ENCODE measurements around the gene CEP112.
"Not testable (repeated sequence)": the region's sequence is repeated elsewhere in the genome, so short reads cannot be mapped to it uniquely, and the experiment has no call there.

CEP112 gene

DNA sequence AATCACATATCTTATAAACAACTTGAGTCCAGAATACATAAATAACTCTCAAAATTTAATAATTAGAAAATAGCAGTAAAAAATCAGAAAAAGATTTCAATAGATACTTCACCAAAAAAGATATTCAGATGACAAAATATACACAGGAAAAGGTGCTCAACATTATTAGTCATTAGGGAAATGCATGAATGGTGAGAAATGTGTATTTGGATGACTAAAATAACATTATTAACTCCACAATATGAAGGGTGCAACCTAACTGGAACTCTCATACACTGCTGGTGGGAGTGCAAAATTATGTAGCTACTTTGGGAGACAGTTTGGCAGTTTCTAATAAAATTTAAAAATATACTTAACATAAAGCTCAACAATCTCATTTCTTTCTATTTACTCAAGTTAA is 368.2 kb downstream of the CEP112 start:
- peaks cover 4% of the 10 kb centered on the region for H3K9me3 Mint-ChIP-seq
- no peak overlapping the region for H3K4me3 Mint-ChIP-seq
- H3K27ac Mint-ChIP-seq: no peak overlapping the region
- no peaks in the 10 kb centered on the region for H3K27me3 Mint-ChIP-seq
- no peak for ATAC-seq
- H3K36me3 Mint-ChIP-seq: no peaks in the 10 kb centered on the region
- H3K4me1 Mint-ChIP-seq: peaks cover 15% of the 10 kb centered on the region

DNA sequence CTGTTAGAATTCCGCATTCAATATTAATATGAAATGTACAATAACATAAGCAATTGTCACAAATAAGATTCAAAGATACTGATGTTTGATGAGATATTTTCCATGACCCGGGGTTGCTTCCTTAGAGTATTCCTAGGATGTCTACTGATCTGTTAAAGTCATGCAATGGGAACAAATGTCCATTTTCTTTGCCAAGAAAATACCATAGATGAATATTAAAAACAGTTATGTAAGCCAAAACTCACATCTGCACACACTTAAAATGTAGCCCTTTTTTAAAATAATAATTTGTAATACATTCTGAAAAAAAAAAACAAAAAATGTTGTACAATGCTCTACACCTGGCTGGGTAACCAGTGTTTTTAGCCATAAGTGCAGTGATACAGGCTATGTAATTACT is 371.1 kb downstream of the CEP112 start:
- Mint-ChIP-seq H3K4me1 (peaks cover 8% of the 10 kb centered on the region), H3K4me3 (no peak overlapping the region), H3K9me3 (no peaks in the 10 kb centered on the region), H3K27me3 (no peaks in the 10 kb centered on the region), H3K36me3 (no peaks in the 10 kb centered on the region), H3K27ac (no peak overlapping the region)
- no peak for ATAC-seq

- no peak overlapping the region for H3K27ac Mint-ChIP-seq
- no peaks in the 10 kb centered on the region for H3K9me3 Mint-ChIP-seq
- no peak for ATAC-seq
- no peaks in the 10 kb centered on the region for H3K36me3 Mint-ChIP-seq
- no peaks in the 10 kb centered on the region for H3K27me3 Mint-ChIP-seq
- H3K4me3 Mint-ChIP-seq: no peak overlapping the region
- H3K4me1 Mint-ChIP-seq: peaks cover 3% of the 10 kb centered on the region
Measured at GRCh38 chr17:65820306-65820705, 371.6 kb downstream of the CEP112 start.

GRCh38 chr17:65819810-65820209 is 372.1 kb downstream of the CEP112 start:
- Mint-ChIP-seq H3K4me3 (no peak overlapping the region), H3K9me3 (no peaks in the 10 kb centered on the region), H3K27me3 (no peaks in the 10 kb centered on the region), H3K4me1 (no peaks in the 10 kb centered on the region), H3K27ac (no peak overlapping the region), H3K36me3 (no peaks in the 10 kb centered on the region)
- no peak for ATAC-seq

- no peaks in the 10 kb centered on the region for H3K36me3 Mint-ChIP-seq
- ATAC-seq: no peak
- H3K27ac Mint-ChIP-seq: no peak overlapping the region
- H3K4me1 Mint-ChIP-seq: no peaks in the 10 kb centered on the region
- no peaks in the 10 kb centered on the region for H3K27me3 Mint-ChIP-seq
- H3K4me3 Mint-ChIP-seq: no peak overlapping the region
- H3K9me3 Mint-ChIP-seq: no peaks in the 10 kb centered on the region
Measured at GRCh38 chr17:65817951-65818350, 374.0 kb downstream of the CEP112 start.

DNA sequence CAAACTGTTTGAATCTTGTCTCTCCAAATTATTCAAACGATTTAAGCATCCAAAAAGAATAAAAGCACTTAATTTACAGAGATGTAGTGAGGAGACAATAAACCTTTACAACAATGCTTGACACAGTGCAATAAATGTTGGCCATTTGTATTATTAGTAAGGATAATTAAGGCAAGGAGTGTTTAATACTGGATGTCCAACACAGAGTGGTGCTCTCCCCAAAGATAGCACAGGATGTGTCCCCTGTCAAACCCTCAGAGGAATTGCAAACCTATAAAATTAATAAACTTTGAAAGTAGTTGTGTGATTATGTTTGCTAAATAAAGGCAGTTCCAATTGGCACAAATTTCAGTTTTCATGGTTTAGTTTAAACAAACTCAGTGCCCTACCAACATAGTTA is 377.5 kb downstream of the CEP112 start:
- no peak for ATAC-seq
- Mint-ChIP-seq H3K36me3 (peaks cover 3% of the 10 kb centered on the region), H3K27me3 (no peaks in the 10 kb centered on the region), H3K9me3 (peaks cover 8% of the 10 kb centered on the region), H3K27ac (no peak overlapping the region), H3K4me1 (peaks cover 11% of the 10 kb centered on the region), H3K4me3 (no peak overlapping the region)

GRCh38 chr17:65813306-65813705 is 378.6 kb downstream of the CEP112 start:
- H3K4me1 Mint-ChIP-seq: peaks cover 13% of the 10 kb centered on the region
- no peaks in the 10 kb centered on the region for H3K27me3 Mint-ChIP-seq
- no peak for ATAC-seq
- peaks cover 16% of the 10 kb centered on the region for H3K9me3 Mint-ChIP-seq
- no peak overlapping the region for H3K27ac Mint-ChIP-seq
- H3K36me3 Mint-ChIP-seq: peaks cover 7% of the 10 kb centered on the region
- no peak overlapping the region for H3K4me3 Mint-ChIP-seq

DNA sequence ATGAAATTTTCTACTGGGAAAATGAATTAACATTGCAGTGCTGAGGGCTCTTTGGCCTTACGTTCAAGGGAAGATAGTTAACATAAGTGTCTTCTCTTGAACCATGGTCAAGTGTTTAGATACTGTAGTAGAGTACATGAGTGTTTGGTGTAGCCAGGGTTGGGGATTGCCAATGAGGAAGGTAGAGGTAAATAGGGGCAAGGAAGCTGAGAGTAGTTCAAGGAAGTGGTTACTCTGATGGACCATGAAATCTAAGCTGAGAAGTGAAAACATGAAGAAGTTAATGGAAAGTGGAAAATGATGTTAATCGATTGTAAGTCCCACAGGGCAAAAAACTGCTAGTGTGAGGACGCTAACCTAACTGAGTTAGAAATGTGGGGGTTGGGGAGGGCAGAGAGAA is 380.9 kb downstream of the CEP112 start:
- ATAC-seq: peak; percentile 64
- Mint-ChIP-seq H3K27me3 (no peaks in the 10 kb centered on the region), H3K4me1 (peaks cover 13% of the 10 kb centered on the region), H3K9me3 (peaks cover 26% of the 10 kb centered on the region), H3K4me3 (no peak overlapping the region), H3K36me3 (peaks cover 7% of the 10 kb centered on the region), H3K27ac (no peak overlapping the region)

GRCh38 chr17:65809366-65809765 is 382.6 kb downstream of the CEP112 start:
- Mint-ChIP-seq H3K27ac (no peak overlapping the region), H3K27me3 (no peaks in the 10 kb centered on the region), H3K36me3 (peaks cover 7% of the 10 kb centered on the region), H3K4me1 (peaks cover 13% of the 10 kb centered on the region), H3K4me3 (no peak overlapping the region), H3K9me3 (peaks cover 26% of the 10 kb centered on the region)
- no peak for ATAC-seq

GRCh38 chr17:65808566-65808965 is 383.4 kb downstream of the CEP112 start:
- not testable (repeated sequence) for H3K4me3 Mint-ChIP-seq, H3K36me3 Mint-ChIP-seq, H3K27me3 Mint-ChIP-seq, ATAC-seq, H3K27ac Mint-ChIP-seq
- peaks cover 26% of the 10 kb centered on the region for H3K9me3 Mint-ChIP-seq
- peaks cover 13% of the 10 kb centered on the region for H3K4me1 Mint-ChIP-seq

- Mint-ChIP-seq H3K27me3 (no peaks in the 10 kb centered on the region), H3K36me3 (peaks cover 7% of the 10 kb centered on the region), H3K9me3 (peaks cover 30% of the 10 kb centered on the region), H3K27ac (no peak overlapping the region), H3K4me1 (peaks cover 13% of the 10 kb centered on the region), H3K4me3 (no peak overlapping the region)
- ATAC-seq: no peak
Measured at GRCh38 chr17:65807361-65807760, 384.6 kb downstream of the CEP112 start.

GRCh38 chr17:65801513-65801912 is 390.4 kb downstream of the CEP112 start:
- Mint-ChIP-seq H3K36me3 (no peaks in the 10 kb centered on the region), H3K27ac (no peak overlapping the region), H3K9me3 (peaks cover 15% of the 10 kb centered on the region), H3K4me1 (no peaks in the 10 kb centered on the region), H3K27me3 (no peaks in the 10 kb centered on the region), H3K4me3 (no peak overlapping the region)
- no peak for ATAC-seq

DNA sequence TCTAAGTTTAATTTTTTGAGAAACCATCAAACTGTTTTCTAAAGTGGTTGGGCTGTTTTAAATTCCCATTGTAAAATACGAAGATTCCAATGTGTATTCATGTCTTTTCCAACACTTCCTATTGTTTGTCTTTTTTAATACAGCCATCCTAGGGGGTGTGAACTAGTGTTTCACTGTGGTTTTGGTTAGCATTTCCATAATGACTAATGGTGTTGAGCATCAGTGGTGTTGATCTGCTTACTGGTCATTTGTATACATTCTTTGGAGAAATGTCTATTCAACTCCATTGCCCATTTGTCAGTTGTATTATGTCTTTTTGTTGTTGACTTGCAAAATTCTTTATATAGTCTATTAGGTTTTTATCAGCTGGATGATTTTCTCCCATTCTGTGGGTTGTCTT is 391.3 kb downstream of the CEP112 start:
- ATAC-seq: no peak
- Mint-ChIP-seq H3K27ac (no peak overlapping the region), H3K4me3 (no peak overlapping the region), H3K9me3 (peaks cover 15% of the 10 kb centered on the region), H3K27me3 (no peaks in the 10 kb centered on the region), H3K4me1 (no peaks in the 10 kb centered on the region), H3K36me3 (no peaks in the 10 kb centered on the region)

GRCh38 chr17:65799869-65800268 is 392.1 kb downstream of the CEP112 start:
- Mint-ChIP-seq H3K9me3 (peaks cover 15% of the 10 kb centered on the region), H3K27me3 (no peaks in the 10 kb centered on the region)
- ATAC-seq: peak; percentile 47

DNA sequence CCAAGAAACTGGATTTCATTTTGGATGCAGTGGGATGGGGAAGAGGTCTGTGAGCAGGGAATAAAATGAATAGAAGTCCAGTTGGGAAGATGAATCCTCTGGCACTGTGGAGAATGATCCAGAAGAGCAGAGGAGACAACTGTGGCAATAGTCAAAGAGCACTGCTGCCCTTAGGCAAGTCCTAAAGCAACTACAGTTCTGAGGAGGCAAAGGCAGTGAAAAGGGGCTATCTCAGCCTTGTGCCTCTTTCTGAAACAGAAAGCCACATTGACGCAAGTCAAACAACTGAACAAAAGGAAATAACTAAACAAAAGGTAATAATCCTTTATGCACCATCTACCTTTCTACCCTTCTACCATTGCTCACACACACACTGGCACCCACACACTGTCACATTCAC is 392.5 kb downstream of the CEP112 start:
- peak; percentile 77 for ATAC-seq
- Mint-ChIP-seq H3K36me3 (no peaks in the 10 kb centered on the region), H3K4me3 (no peak overlapping the region), H3K9me3 (peaks cover 15% of the 10 kb centered on the region), H3K27ac (peak overlapping the region; percentile 10), H3K27me3 (no peaks in the 10 kb centered on the region), H3K4me1 (no peaks in the 10 kb centered on the region)

More at GRCh38 chr17:65799869-65800268, 392.1 kb downstream of the CEP112 start:
- no peaks in the 10 kb centered on the region for H3K4me1 Mint-ChIP-seq
- no peaks in the 10 kb centered on the region for H3K36me3 Mint-ChIP-seq
- peak overlapping the region; percentile 10 for H3K27ac Mint-ChIP-seq
- no peak overlapping the region for H3K4me3 Mint-ChIP-seq

GRCh38 chr17:65797809-65798208 is 394.1 kb downstream of the CEP112 start:
- no peak for ATAC-seq
- no peaks in the 10 kb centered on the region for H3K36me3 Mint-ChIP-seq

DNA sequence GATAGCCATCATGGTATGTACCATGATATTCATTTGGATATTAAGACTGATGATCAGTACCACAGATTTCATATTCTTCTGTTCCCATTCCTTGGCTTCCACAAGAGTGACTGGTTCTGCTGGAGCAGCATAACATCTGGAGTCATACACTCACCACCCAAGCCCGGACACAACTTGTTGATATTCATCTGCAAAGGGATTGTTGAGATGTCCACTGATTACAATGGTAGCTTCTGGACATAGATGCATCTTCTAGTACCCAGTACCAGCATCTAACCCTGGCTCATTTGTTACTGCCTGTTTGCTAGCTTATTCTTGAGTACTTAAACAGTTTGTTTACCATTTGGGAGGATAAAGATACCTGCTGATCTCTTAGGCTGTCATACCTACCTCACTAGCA is 394.8 kb downstream of the CEP112 start:
- ATAC-seq: no peak
- Mint-ChIP-seq H3K9me3 (peaks cover 7% of the 10 kb centered on the region), H3K4me1 (no peaks in the 10 kb centered on the region), H3K27ac (no peak overlapping the region), H3K4me3 (no peak overlapping the region), H3K27me3 (no peaks in the 10 kb centered on the region), H3K36me3 (no peaks in the 10 kb centered on the region)

More at GRCh38 chr17:65797809-65798208, 394.1 kb downstream of the CEP112 start:
- Mint-ChIP-seq H3K4me3 (no peak overlapping the region), H3K4me1 (no peaks in the 10 kb centered on the region), H3K27ac (no peak overlapping the region), H3K9me3 (peaks cover 15% of the 10 kb centered on the region), H3K27me3 (no peaks in the 10 kb centered on the region)

All from stimulated activated memory B cell treated with anti-CD40 and anti-IgM and Interleukin-4, amounts not matched to agents 10 μg/mL and 1 μg/mL and 100 μg/mL, for 72 hours (primary cell).